ENCODE measurements around the gene PARVB.

GRCh38 chr22:44207173-44207980, 183.3 kb downstream of the PARVB start:
- TF ChIP-seq, protein P1, sequence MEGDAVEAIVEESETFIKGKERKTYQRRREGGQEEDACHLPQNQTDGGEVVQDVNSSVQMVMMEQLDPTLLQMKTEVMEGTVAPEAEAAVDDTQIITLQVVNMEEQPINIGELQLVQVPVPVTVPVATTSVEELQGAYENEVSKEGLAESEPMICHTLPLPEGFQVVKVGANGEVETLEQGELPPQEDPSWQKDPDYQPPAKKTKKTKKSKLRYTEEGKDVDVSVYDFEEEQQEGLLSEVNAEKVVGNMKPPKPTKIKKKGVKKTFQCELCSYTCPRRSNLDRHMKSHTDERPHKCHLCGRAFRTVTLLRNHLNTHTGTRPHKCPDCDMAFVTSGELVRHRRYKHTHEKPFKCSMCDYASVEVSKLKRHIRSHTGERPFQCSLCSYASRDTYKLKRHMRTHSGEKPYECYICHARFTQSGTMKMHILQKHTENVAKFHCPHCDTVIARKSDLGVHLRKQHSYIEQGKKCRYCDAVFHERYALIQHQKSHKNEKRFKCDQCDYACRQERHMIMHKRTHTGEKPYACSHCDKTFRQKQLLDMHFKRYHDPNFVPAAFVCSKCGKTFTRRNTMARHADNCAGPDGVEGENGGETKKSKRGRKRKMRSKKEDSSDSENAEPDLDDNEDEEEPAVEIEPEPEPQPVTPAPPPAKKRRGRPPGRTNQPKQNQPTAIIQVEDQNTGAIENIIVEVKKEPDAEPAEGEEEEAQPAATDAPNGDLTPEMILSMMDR (optimal IDR thresholded peaks at IDR 0.05 in 1 of 3, IDR thresholded peaks at IDR 0.05 in 1 of 3, conservative IDR thresholded peaks at IDR 0.05 in 1 of 3; ENCODE audit: extremely low read depth in 1 of 3, insufficient read depth in 2 of 3, low read length in 3 of 3), result no peak
- no peak for TF ChIP-seq EZH2 (IDR thresholded peaks at IDR 0.05; ENCODE audit: low read length)
